NB4 (cell line): ENCODE measurements around the gene ETV6.

Experiments
- MAX ChIP-seq: IDR thresholded peaks from 2 replicates; pipeline ENCODE4 v1.6.1; 2011; ENCODE audit warnings: low read depth, low read length
- MYC ChIP-seq: IDR thresholded peaks from 2 replicates; pipeline ENCODE4 v1.6.1; 2011; ENCODE audit warnings: low read depth, low read length
- POLR2A ChIP-seq: IDR thresholded peaks from 2 replicates; pipeline ENCODE4 v1.6.1; 2011; ENCODE audit warnings: mild to moderate bottlenecking; ENCODE audit not compliant: insufficient read length; ENCODE audit errors: extremely low read depth
- TF ChIP-seq, protein P1 (sequence below): IDR thresholded peaks from one replicate; pipeline ENCODE4 v1.5.1; 2012; ENCODE audit warnings: low read depth, low read length

GRCh38 chr12:11901701-11902524 lies 252.4 kb downstream of the ETV6 start:
- TF ChIP-seq, protein P1, sequence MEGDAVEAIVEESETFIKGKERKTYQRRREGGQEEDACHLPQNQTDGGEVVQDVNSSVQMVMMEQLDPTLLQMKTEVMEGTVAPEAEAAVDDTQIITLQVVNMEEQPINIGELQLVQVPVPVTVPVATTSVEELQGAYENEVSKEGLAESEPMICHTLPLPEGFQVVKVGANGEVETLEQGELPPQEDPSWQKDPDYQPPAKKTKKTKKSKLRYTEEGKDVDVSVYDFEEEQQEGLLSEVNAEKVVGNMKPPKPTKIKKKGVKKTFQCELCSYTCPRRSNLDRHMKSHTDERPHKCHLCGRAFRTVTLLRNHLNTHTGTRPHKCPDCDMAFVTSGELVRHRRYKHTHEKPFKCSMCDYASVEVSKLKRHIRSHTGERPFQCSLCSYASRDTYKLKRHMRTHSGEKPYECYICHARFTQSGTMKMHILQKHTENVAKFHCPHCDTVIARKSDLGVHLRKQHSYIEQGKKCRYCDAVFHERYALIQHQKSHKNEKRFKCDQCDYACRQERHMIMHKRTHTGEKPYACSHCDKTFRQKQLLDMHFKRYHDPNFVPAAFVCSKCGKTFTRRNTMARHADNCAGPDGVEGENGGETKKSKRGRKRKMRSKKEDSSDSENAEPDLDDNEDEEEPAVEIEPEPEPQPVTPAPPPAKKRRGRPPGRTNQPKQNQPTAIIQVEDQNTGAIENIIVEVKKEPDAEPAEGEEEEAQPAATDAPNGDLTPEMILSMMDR, result no peak
- no peak for TF ChIP-seq MYC
- no peak for TF ChIP-seq POLR2A
- no peak for TF ChIP-seq MAX
